Upper lobe of left lung (tissue), 6 donors: ENCODE data around the gene CDH6. TPM values are rescaled to one million over a fixed set of nuclear protein-coding genes. Genes with fewer than 3 reads are reported as not detected.

Source experiments
- ATAC-seq, 2 donors: fragments of 200-7000 bp; cut with Tn5 transposase; one replicate each; pipeline ENCODE4 v1.9.1; 2022; ENCODE audit warnings: mild to moderate bottlenecking in 2 of 2, moderate library complexity in 2 of 2; ENCODE audit not compliant: low FRiP score in 2 of 2
- DNase-seq, 2 donors: peaks; one replicate each; pipeline ENCODE4 v3.0.0-alpha.2; 2019 to 2020
- H3K27ac ChIP-seq, 4 donors: fragments of 200-600 bp; sonication (generic); one replicate each; pipeline ENCODE4 v1.5.1; 2016 to 2019
- H3K27me3 ChIP-seq, 4 donors: fragments of 200-600 bp; sonication (generic); one replicate each; pipeline ENCODE4 v1.5.1; 2017 to 2019
- H3K36me3 ChIP-seq, 4 donors: fragments of 200-600 bp; sonication (generic); one replicate each; pipeline ENCODE4 v1.5.1; 2016 to 2019
- H3K4me1 ChIP-seq, 4 donors: fragments of 200-600 bp; sonication (generic); one replicate each; pipeline ENCODE4 v1.5.1; 2018 to 2019
- H3K4me3 ChIP-seq, 4 donors: fragments of 200-600 bp; sonication (generic); one replicate each; pipeline ENCODE4 v1.5.1; 2017 to 2019; ENCODE audit warnings: mild to moderate bottlenecking in 2 of 4, moderate library complexity in 1 of 4
- H3K9me3 ChIP-seq, 4 donors: fragments of 200-600 bp; sonication (generic); one replicate each; pipeline ENCODE4 v1.5.1; 2018 to 2019
- CTCF ChIP-seq, 6 experiments: fragments of 450-650 bp in 4 of 6; fragments of 200-600 bp in 2 of 6; sonication (generic) in 2 of 6; IDR thresholded peaks; one replicate each; pipeline ENCODE4 v1.5.1; 2016 to 2019; ENCODE audit warnings: antibody characterized with exemption in 6 of 6
- EP300 ChIP-seq, 4 donors: sonication (generic); formaldehyde crosslinking; IDR thresholded peaks; one replicate each; pipeline ENCODE4 v1.5.1; 2017; ENCODE audit warnings: antibody characterized with exemption in 4 of 4, control low read depth in 2 of 4
- POLR2A ChIP-seq, 4 donors: fragments of 450-650 bp; IDR thresholded peaks; one replicate each; pipeline ENCODE4 v1.5.1; 2016 to 2017; ENCODE audit warnings: antibody characterized with exemption in 4 of 4, mild to moderate bottlenecking in 2 of 4
- POLR2AphosphoS5 ChIP-seq, 2 donors: sonication (generic); formaldehyde crosslinking; IDR thresholded peaks; one replicate each; pipeline ENCODE4 v1.5.1; 2017; ENCODE audit warnings: antibody characterized with exemption in 2 of 2
- WGBS, 2 donors: methylation state at CpG; one replicate each; pipeline ENCODE4 v1.1.5; 2017 to 2018; 5-methylcytosine and 5-hydroxymethylcytosine counted together
- total RNA-seq, 6 donors: library from RNA; depleted of rRNA in 4 of 6; stranded (reverse); fragments of >200 nt in 4 of 6; gene quantifications; one replicate each; pipeline versions ENCODE4 v1.1.0 to v1.2.1, GENCODE V29; 2016 to 2021
- donor health status: DM: no; HTN: no; CAD: no; lungs with moderate emphysema.
- donor health status: DM: no; HTN: yes; CAD: no; lungs with severe emphysema.

The CDH6 gene
- total RNA-seq, 6 donors from 2014 or later, result 1.8 to 3.6 (median 2.6) TPM

DNA sequence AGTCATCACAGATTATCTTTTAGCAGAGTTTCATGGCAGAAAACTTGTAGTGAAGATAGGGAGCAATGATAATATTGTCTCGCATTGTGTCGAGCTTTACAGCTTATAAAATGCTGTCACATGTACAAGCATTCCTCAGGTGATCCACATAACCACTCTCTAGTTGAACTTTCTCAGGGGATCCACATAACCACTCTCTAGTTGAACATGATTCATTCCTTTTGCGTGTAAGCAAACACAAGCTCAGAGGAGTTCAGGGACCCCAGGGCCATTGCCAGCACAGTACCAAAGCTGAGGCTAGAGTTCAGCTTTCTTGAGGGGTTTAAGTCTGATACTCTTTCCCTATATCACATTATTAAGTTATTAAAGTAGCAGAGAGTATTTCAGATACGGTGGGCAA is 86.7 kb downstream of the CDH6 start:
- 83 to 94% methylated on average over 4 of the region's 4 CpGs for WGBS, 2 donors
- H3K27me3 ChIP-seq, result no peaks in the 10 kb centered on the region
- H3K9me3 ChIP-seq, result no peaks in the 10 kb centered on the region
- TF ChIP-seq POLR2A (IDR thresholded peaks at IDR 0.05), result no peak
- no peak for TF ChIP-seq POLR2AphosphoS5 (IDR thresholded peaks at IDR 0.05)
- TF ChIP-seq CTCF (IDR thresholded peaks at IDR 0.05), result no peak
- no peak overlapping the region for H3K4me3 ChIP-seq
- DNase-seq, result no peak
- ATAC-seq, result no peak
- no peak overlapping the region for H3K27ac ChIP-seq
- H3K36me3 ChIP-seq, result no peaks in the 10 kb centered on the region
- no peaks in the 10 kb centered on the region for H3K4me1 ChIP-seq

DNA sequence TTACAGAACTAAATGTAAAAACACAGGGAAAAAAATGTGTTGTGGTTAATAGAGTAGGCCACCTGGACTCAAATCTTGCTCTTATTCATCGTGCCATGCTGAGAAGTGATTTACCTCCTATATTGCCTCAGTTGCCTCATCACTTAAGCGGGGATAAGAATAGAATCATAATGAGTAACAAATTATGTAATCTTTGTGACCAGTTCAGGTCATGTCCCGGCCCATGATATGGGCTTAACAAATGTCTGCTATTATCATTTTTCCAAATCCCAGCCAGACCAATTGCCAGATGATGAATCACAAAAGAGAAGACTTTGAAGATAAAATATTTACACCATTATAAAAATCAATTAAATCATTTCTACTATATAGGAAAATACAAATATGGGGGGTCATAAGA is 89.8 kb downstream of the CDH6 start:
- H3K27me3 ChIP-seq, result no peaks in the 10 kb centered on the region
- H3K4me1 ChIP-seq, result no peaks in the 10 kb centered on the region
- 55 to 74% methylated on average over 2 to 3 of the region's 3 CpGs for WGBS, 2 donors
- no peaks in the 10 kb centered on the region for H3K36me3 ChIP-seq
- TF ChIP-seq POLR2AphosphoS5 (IDR thresholded peaks at IDR 0.05), result no peak
- TF ChIP-seq CTCF (IDR thresholded peaks at IDR 0.05), result no peak
- no peak for TF ChIP-seq EP300 (IDR thresholded peaks at IDR 0.05)
- no peak for TF ChIP-seq POLR2A (IDR thresholded peaks at IDR 0.05)
- H3K4me3 ChIP-seq, result no peak overlapping the region
- H3K9me3 ChIP-seq, result no peaks in the 10 kb centered on the region
- H3K27ac ChIP-seq, result no peak overlapping the region
- ATAC-seq (no peak), DNase-seq (no peak)

GRCh38 chr5:31285025-31285424 is 91.5 kb downstream of the CDH6 start:
- no peak for ATAC-seq
- H3K27me3 ChIP-seq, result no peaks in the 10 kb centered on the region
- 55 to 57% methylated on average over 2 of the region's 2 CpGs for WGBS, 2 donors
- TF ChIP-seq EP300 (IDR thresholded peaks at IDR 0.05), result no peak
- no peak overlapping the region for H3K27ac ChIP-seq
- H3K36me3 ChIP-seq, result no peaks in the 10 kb centered on the region
- H3K4me1 ChIP-seq, result no peaks in the 10 kb centered on the region
- H3K9me3 ChIP-seq, result no peaks in the 10 kb centered on the region
- H3K4me3 ChIP-seq, result no peak overlapping the region
- no peak for DNase-seq

DNA sequence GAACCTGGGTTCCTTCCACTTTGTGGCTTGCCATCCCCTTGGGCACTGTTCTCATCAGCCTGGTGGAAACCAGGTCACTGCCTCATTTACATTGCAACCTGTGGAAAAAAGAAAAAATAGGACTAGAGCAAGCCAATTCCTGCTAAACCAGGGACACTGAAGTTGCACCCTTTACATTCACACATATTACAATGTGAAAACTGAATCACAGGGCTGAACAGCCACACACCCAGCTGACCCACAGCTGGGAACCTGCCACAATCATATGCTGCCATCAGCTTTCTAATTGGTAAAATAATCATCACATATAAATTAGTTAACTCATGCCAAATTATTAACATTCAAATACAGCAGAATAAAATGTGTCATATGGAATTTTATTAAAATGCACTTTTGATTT is 94.5 kb downstream of the CDH6 start:
- H3K27ac ChIP-seq, result no peak overlapping the region
- no peak overlapping the region for H3K4me3 ChIP-seq
- no peaks in the 10 kb centered on the region for H3K4me1 ChIP-seq
- ATAC-seq (no peak), DNase-seq (no peak)
- no peaks in the 10 kb centered on the region for H3K27me3 ChIP-seq
- no peak for TF ChIP-seq CTCF (IDR thresholded peaks at IDR 0.05)
- TF ChIP-seq POLR2AphosphoS5 (IDR thresholded peaks at IDR 0.05), result no peak
- TF ChIP-seq POLR2A (IDR thresholded peaks at IDR 0.05), result no peak
- no peak for TF ChIP-seq EP300 (IDR thresholded peaks at IDR 0.05)
- no peaks in the 10 kb centered on the region for H3K36me3 ChIP-seq
- no peaks in the 10 kb centered on the region for H3K9me3 ChIP-seq

- DNase-seq, result no peak
- H3K4me1 ChIP-seq, result no peaks in the 10 kb centered on the region
- H3K36me3 ChIP-seq, result no peaks in the 10 kb centered on the region
- WGBS, 2 donors, result 73 to 77% methylated on average over 3 of the region's 3 CpGs
- no peak overlapping the region for H3K27ac ChIP-seq
- H3K9me3 ChIP-seq, result no peaks in the 10 kb centered on the region
- no peak overlapping the region for H3K4me3 ChIP-seq
- no peaks in the 10 kb centered on the region for H3K27me3 ChIP-seq
- TF ChIP-seq EP300 (IDR thresholded peaks at IDR 0.05) (no peak), POLR2A (IDR thresholded peaks at IDR 0.05) (no peak), CTCF (IDR thresholded peaks at IDR 0.05) (no peak), POLR2AphosphoS5 (IDR thresholded peaks at IDR 0.05) (no peak)
- no peak for ATAC-seq
Observed at GRCh38 chr5:31289429-31289828, 95.9 kb downstream of the CDH6 start.
